Measurements from ENCODE around the gene STYXL1. TPM values are rescaled to one million over a fixed set of nuclear protein-coding genes. Genes with fewer than 3 reads are reported as not detected.

STYXL1 gene
- total and polyA plus RNA-seq, 2 experiments from 2014 or later = 42.5 to 54.7 TPM

DNA sequence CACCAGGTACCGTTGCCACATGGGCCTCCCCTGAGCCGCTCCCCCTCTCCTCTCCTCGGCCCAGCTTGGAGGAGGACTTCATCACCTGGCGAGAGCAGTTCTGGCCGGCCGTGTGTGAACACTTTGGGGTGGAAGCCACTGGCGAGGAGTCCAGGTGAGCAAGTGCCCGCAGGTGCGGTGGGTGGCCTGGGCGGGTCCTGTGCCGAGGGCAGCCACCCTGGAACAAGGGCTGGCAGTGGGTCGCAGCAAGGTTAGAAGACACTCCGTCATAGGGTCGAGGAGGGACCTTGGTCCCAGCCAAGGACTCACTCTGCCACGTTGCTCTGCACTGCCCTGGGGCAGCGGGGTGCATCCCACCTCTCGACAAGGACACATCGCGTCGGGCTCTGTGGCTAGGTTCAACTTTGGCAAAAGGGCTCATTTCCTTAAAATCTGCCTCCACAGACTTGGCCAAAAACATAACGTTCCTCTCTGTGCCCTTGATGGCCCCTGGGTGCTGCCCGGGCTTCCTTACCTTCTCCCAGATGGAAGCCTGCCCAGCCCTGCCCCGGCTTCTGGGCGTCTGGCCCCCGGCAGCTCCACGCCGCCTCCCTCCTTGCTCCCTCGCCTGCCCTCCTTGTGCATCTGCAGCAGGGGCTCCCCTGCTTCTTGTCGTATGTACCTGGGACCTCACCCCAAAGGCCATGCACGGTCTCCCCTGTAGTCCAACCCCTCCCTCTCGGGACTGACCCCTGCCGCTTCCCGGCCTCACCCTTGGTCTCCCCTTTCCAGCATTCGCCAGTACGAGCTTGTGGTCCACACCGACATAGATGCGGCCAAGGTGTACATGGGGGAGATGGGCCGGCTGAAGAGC is 66.1 kb downstream of the STYXL1 start:
- H3K9ac ChIP-seq = no peak overlapping the region
- WGBS, 2 experiments (ENCODE audit: low coverage in 1 of 2, low lambda C conversion rate in 2 of 2, missing lambda C conversion rate in 2 of 2) = 85% methylated on average over 36 to 38 of the region's 38 CpGs
- H3K9me3 ChIP-seq (ENCODE audit: low read depth) = no peaks in the 10 kb centered on the region
- H3K4me3 ChIP-seq = no peak overlapping the region
- no peaks in the 10 kb centered on the region for H3K27me3 ChIP-seq (replicated peaks; ENCODE audit: insufficient read depth)
- no peaks in the 10 kb centered on the region for H3F3A ChIP-seq (ENCODE audit: insufficient read depth)
- H3K79me2 ChIP-seq (ENCODE audit: insufficient read depth) = no peaks in the 10 kb centered on the region
- H3K27ac ChIP-seq = no peak overlapping the region
- H3K4me1 ChIP-seq (ENCODE audit: insufficient read depth) = no peaks in the 10 kb centered on the region
- no peak overlapping the region for H3K4me2 ChIP-seq (ENCODE audit: unreplicated experiment)
- no peak overlapping the region for H2AFZ ChIP-seq
- H3K9me2 ChIP-seq (ENCODE audit: insufficient read depth) = no peaks in the 10 kb centered on the region
- TF ChIP-seq EZH2phosphoT487 (IDR thresholded peaks at IDR 0.05; ENCODE audit: insufficient read depth, low read depth) (no peak), EZH2 (IDR thresholded peaks at IDR 0.05; ENCODE audit: insufficient read depth, poor library complexity, severe bottlenecking) (no peak)
- in situ Hi-C loops (cut with MboI) = no loop called here
- DNase-seq = no peak
- no peaks in the 10 kb centered on the region for H4K20me1 ChIP-seq (ENCODE audit: insufficient read depth)
- H3K36me3 ChIP-seq (ENCODE audit: low read depth) = no peaks in the 10 kb centered on the region

DNA sequence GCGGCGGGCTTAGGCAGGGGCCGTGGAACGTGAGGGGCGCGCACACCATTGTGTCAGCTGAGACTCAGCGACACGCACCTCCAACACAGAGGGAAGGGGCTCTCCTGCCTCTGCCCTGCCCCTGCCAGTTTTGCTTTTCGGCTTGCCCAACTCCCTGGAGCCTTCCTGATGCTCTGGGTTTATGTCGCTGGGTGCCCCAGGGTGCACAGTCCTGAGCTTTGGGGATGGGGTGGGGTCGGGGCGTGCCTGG is 66.7 kb downstream of the STYXL1 start:
- Histone ChIP-seq H3K9me2 (ENCODE audit: insufficient read depth) (no peaks in the 10 kb centered on the region), H3K4me3 (no peak overlapping the region), H2AFZ (no peak overlapping the region), H3K9ac (no peak overlapping the region), H3K36me3 (ENCODE audit: low read depth) (no peaks in the 10 kb centered on the region), H3K27ac (no peak overlapping the region), H3K9me3 (ENCODE audit: low read depth) (no peaks in the 10 kb centered on the region), H4K20me1 (ENCODE audit: insufficient read depth) (no peaks in the 10 kb centered on the region), H3K79me2 (ENCODE audit: insufficient read depth) (no peaks in the 10 kb centered on the region), H3F3A (ENCODE audit: insufficient read depth) (no peaks in the 10 kb centered on the region), H3K4me1 (ENCODE audit: insufficient read depth) (no peaks in the 10 kb centered on the region), H3K27me3 (replicated peaks; ENCODE audit: insufficient read depth) (no peaks in the 10 kb centered on the region), H3K4me2 (ENCODE audit: unreplicated experiment) (no peak overlapping the region)
- in situ Hi-C loops (cut with MboI) = no loop called here
- 85 to 88% methylated on average over 12 of the region's 12 CpGs for WGBS, 2 experiments (ENCODE audit: low coverage in 1 of 2, low lambda C conversion rate in 2 of 2, missing lambda C conversion rate in 2 of 2)
- TF ChIP-seq EZH2 (IDR thresholded peaks at IDR 0.05; ENCODE audit: insufficient read depth, poor library complexity, severe bottlenecking) (no peak), EZH2phosphoT487 (IDR thresholded peaks at IDR 0.05; ENCODE audit: insufficient read depth, low read depth) (no peak)
- DNase-seq = no peak

DNA sequence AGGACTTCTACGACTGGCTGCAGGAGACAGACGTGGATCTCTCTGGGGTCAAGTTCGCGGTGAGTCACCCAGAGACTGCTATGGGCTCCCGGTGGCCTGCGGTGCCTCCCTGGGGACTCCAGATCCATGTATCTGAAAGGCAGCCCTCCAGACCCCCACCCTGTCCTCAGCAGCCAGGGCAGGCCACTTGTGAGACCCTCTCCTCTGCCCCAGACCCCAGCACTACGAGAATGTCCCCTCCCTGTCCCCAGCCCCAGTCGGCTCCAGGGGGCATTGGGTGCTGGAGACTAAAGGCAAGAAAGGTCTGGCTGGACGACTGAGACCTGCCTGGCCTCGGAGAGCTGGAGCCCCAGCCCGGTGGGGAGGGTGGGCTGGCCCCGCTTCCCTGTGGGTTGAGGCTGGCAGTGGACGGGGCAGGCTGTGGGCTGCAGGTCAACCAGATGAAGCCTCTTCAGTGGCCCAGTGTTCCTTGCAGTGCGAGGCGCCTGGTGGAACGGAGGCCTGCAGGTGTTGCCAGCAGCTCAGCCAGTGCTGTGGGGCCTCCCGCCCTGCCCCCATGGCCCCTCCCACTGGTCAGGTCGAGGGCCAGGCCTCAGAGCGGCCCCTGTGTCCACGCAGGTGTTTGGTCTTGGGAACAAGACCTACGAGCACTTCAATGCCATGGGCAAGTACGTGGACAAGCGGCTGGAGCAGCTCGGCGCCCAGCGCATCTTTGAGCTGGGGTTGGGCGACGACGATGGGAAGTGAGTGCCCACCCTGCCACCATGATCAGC is 67.2 kb downstream of the STYXL1 start:
- no peaks in the 10 kb centered on the region for H3K79me2 ChIP-seq (ENCODE audit: insufficient read depth)
- no peaks in the 10 kb centered on the region for H3K27me3 ChIP-seq (replicated peaks; ENCODE audit: insufficient read depth)
- no peak overlapping the region for H3K27ac ChIP-seq
- H4K20me1 ChIP-seq (ENCODE audit: insufficient read depth) = no peaks in the 10 kb centered on the region
- no peaks in the 10 kb centered on the region for H3K9me2 ChIP-seq (ENCODE audit: insufficient read depth)
- no peak for DNase-seq
- no peak overlapping the region for H3K4me3 ChIP-seq
- H3K4me1 ChIP-seq (ENCODE audit: insufficient read depth) = no peaks in the 10 kb centered on the region
- no peaks in the 10 kb centered on the region for H3K36me3 ChIP-seq (ENCODE audit: low read depth)
- H3K9ac ChIP-seq = no peak overlapping the region
- H3K9me3 ChIP-seq (ENCODE audit: low read depth) = no peaks in the 10 kb centered on the region
- no peak overlapping the region for H2AFZ ChIP-seq
- H3F3A ChIP-seq (ENCODE audit: insufficient read depth) = no peaks in the 10 kb centered on the region
- WGBS, 2 experiments (ENCODE audit: low coverage in 1 of 2, low lambda C conversion rate in 2 of 2, missing lambda C conversion rate in 2 of 2) = 85 to 88% methylated on average over 24 to 28 of the region's 29 CpGs
- no peak for TF ChIP-seq EZH2 (IDR thresholded peaks at IDR 0.05; ENCODE audit: insufficient read depth, poor library complexity, severe bottlenecking)
- no peak for TF ChIP-seq EZH2phosphoT487 (IDR thresholded peaks at IDR 0.05; ENCODE audit: insufficient read depth, low read depth)
- no peak overlapping the region for H3K4me2 ChIP-seq (ENCODE audit: unreplicated experiment)
- in situ Hi-C loops (cut with MboI) = no loop called here

GRCh38 chr7:75979759-75980429 is 67.9 kb downstream of the STYXL1 start:
- H3K27me3 ChIP-seq (replicated peaks; ENCODE audit: insufficient read depth) = no peaks in the 10 kb centered on the region
- H3K4me2 ChIP-seq (ENCODE audit: unreplicated experiment) = no peak overlapping the region
- no peak for TF ChIP-seq EZH2phosphoT487 (IDR thresholded peaks at IDR 0.05; ENCODE audit: insufficient read depth, low read depth)
- no peak for TF ChIP-seq EZH2 (IDR thresholded peaks at IDR 0.05; ENCODE audit: insufficient read depth, poor library complexity, severe bottlenecking)
- no peaks in the 10 kb centered on the region for H3K36me3 ChIP-seq (ENCODE audit: low read depth)
- no peaks in the 10 kb centered on the region for H4K20me1 ChIP-seq (ENCODE audit: insufficient read depth)
- 84% methylated on average over 18 to 22 of the region's 22 CpGs for WGBS, 2 experiments (ENCODE audit: low coverage in 1 of 2, low lambda C conversion rate in 2 of 2, missing lambda C conversion rate in 2 of 2)
- no peaks in the 10 kb centered on the region for H3K79me2 ChIP-seq (ENCODE audit: insufficient read depth)
- H3F3A ChIP-seq (ENCODE audit: insufficient read depth) = no peaks in the 10 kb centered on the region
- in situ Hi-C loops (cut with MboI) = no loop called here
- H3K9ac ChIP-seq = no peak overlapping the region
- no peak overlapping the region for H3K4me3 ChIP-seq
- no peaks in the 10 kb centered on the region for H3K9me3 ChIP-seq (ENCODE audit: low read depth)
- no peak overlapping the region for H2AFZ ChIP-seq
- no peak for DNase-seq
- no peaks in the 10 kb centered on the region for H3K4me1 ChIP-seq (ENCODE audit: insufficient read depth)
- no peaks in the 10 kb centered on the region for H3K9me2 ChIP-seq (ENCODE audit: insufficient read depth)
- no peak overlapping the region for H3K27ac ChIP-seq

Measured in GM23248 (cell line).